ENCODE measurements around the gene LRRFIP1. TPM values are rescaled to one million over a fixed set of nuclear protein-coding genes. Genes with fewer than 3 reads are reported as not detected.

The LRRFIP1 gene
- total and polyA plus RNA-seq, 9 of the 15 experiments (the other 6 are each of a cell fraction or from before 2014, with no cell fraction given) = 13.1 to 45.2 (median 31.3) TPM

DNA sequence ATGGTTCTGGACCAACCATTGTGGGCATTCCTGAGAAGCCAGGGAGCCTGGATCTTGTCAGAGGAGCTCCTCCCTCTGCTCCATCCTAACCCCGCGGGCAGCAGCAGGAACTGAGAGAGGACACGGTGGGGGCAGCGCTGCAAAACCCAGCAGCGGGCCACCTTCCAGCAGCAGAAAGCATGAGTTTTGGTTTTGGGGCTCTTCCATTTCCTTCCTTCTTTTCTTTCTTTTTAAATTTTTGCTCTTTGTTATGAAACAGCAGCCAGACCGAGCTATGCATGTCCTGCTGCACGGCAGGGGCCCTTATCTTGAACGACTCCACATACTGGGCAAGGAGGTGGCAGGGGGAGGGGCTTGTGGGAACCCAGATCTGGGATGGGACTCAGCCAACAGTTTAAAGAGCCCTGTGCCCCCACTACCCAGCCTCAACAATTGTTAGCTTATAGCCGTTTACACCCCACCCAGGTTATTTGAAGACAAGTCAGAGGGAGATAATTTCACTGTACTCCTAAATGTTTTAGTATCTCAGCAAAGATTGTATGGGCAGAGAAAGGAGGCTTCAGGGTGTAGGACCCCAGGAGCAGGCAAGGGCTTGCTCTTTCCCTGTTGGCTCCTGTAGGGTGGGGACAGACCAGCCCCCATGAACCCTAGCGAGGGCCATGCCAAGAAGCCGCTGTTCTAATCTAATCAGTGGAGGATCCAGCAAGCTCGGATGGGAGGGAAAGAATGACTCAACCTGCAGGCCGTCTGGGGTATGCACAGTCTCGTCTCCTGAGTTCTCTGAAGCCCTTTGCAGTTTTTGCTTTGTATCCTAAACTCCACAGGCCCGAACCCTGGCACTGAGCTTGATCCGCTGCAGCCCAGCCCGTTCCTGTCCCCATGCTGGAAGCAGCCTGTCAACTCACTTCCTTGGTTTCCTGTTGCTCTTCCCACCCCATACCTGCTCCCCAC is 75.3 kb downstream of the LRRFIP1 start (continued):
- TF ChIP-seq ZNF512 (tag; IDR thresholded peaks at IDR 0.05) = no peak
- no peak for TF ChIP-seq TAF7 (tag; IDR thresholded peaks at IDR 0.05)
- TF ChIP-seq, protein P1, sequence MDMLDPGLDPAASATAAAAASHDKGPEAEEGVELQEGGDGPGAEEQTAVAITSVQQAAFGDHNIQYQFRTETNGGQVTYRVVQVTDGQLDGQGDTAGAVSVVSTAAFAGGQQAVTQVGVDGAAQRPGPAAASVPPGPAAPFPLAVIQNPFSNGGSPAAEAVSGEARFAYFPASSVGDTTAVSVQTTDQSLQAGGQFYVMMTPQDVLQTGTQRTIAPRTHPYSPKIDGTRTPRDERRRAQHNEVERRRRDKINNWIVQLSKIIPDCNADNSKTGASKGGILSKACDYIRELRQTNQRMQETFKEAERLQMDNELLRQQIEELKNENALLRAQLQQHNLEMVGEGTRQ (CRISPR knock-in tag; IDR thresholded peaks at IDR 0.05) = no peak
- TF ChIP-seq PURB (CRISPR knock-in tag; IDR thresholded peaks at IDR 0.05; ENCODE audit: low read depth) = no peak
- no peak for TF ChIP-seq CBFA2T2 (conservative IDR thresholded peaks at IDR 0.05)
- no peak for TF ChIP-seq ZNF77 (CRISPR knock-in tag; IDR thresholded peaks at IDR 0.05)
- peak; percentile 92 for TF ChIP-seq JUND (IDR thresholded peaks at IDR 0.05; ENCODE audit: borderline replicate concordance, low read depth, low read length)
- peak; percentile 86; the same call in 2 of the 3 replicates for TF ChIP-seq JUND (tag; IDR thresholded peaks at IDR 0.05; ENCODE audit: borderline replicate concordance, low read depth, low read length)
- no peak for TF ChIP-seq ZNF165 (CRISPR knock-in tag; IDR thresholded peaks at IDR 0.05; ENCODE audit: borderline replicate concordance)
- no peak for TF ChIP-seq SETDB1 (IDR thresholded peaks at IDR 0.05; ENCODE audit: low read length)
- peak; percentile 13 for TF ChIP-seq FOS (IDR thresholded peaks at IDR 0.05; ENCODE audit: extremely low read depth, insufficient read length)
- peak; percentile 74 for TF ChIP-seq ARID1B (IDR thresholded peaks at IDR 0.05)
- TF ChIP-seq ZNF354B (CRISPR knock-in tag; IDR thresholded peaks at IDR 0.05) = no peak
- 0 out of 4 replicates have a peak, but pooled peaks of 1 of the 2 experiments have one; percentile 21 for TF ChIP-seq TEAD1 (CRISPR knock-in tag; IDR thresholded peaks at IDR 0.05)
- TF ChIP-seq, protein P2, sequence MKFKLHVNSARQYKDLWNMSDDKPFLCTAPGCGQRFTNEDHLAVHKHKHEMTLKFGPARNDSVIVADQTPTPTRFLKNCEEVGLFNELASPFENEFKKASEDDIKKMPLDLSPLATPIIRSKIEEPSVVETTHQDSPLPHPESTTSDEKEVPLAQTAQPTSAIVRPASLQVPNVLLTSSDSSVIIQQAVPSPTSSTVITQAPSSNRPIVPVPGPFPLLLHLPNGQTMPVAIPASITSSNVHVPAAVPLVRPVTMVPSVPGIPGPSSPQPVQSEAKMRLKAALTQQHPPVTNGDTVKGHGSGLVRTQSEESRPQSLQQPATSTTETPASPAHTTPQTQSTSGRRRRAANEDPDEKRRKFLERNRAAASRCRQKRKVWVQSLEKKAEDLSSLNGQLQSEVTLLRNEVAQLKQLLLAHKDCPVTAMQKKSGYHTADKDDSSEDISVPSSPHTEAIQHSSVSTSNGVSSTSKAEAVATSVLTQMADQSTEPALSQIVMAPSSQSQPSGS (CRISPR knock-in tag; IDR thresholded peaks at IDR 0.05) = no peak
- TF ChIP-seq MEF2A (IDR thresholded peaks at IDR 0.05; ENCODE audit: control insufficient read depth, low read depth, low read length) = no peak
- TF ChIP-seq NFRKB (IDR thresholded peaks at IDR 0.05; ENCODE audit: low read depth) = no peak
- TF ChIP-seq KLF6 (CRISPR knock-in tag; IDR thresholded peaks at IDR 0.05; ENCODE audit: borderline replicate concordance) = no peak
- TF ChIP-seq SMARCA4 (IDR thresholded peaks at IDR 0.05) = peak; percentile 70
- TF ChIP-seq KLF13 (tag; IDR thresholded peaks at IDR 0.05; ENCODE audit: borderline replicate concordance, low read depth) = no peak
- TF ChIP-seq MBD2 (IDR thresholded peaks at IDR 0.05; ENCODE audit: borderline replicate concordance, low read depth) = no peak
- no peak for TF ChIP-seq ZC3H8 (IDR thresholded peaks at IDR 0.05)
- TF ChIP-seq, protein P3, sequence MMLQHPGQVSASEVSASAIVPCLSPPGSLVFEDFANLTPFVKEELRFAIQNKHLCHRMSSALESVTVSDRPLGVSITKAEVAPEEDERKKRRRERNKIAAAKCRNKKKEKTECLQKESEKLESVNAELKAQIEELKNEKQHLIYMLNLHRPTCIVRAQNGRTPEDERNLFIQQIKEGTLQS (IDR thresholded peaks at IDR 0.05) = peak; percentile 76
- TF ChIP-seq, protein P3 (CRISPR knock-in tag; conservative IDR thresholded peaks at IDR 0.05) = no peak
- TF ChIP-seq TBL1XR1 (IDR thresholded peaks at IDR 0.05; ENCODE audit: low read length in 2 of 2) = 0 out of 4 replicates have a peak, but pooled peaks of 1 of the 2 experiments have one; percentile 15

All from K562 (cell line).